ENCODE results near the gene STX8. TPM values are rescaled to one million over a fixed set of nuclear protein-coding genes. Genes with fewer than 3 reads are reported as not detected.

Gene STX8
- total and polyA plus RNA-seq, 8 donors: 51.9 to 63.4 (median 56.5) TPM

GRCh38 chr17:9212376-9213302, 363.0 kb downstream of the STX8 start:
- H3K4me1 ChIP-seq: no peaks in the 10 kb centered on the region
- intact Hi-C loops (cut with DNase I): no loop called here
- no peaks in the 10 kb centered on the region for H3K36me3 ChIP-seq
- DNase-seq (peak in 1 of 4 donors; percentile 67), ATAC-seq (no peak)
- H3K27ac ChIP-seq: no peak overlapping the region
- peaks cover 0 to 18% of the 10 kb centered on the region in 2 donors for H3K9me3 ChIP-seq
- H3K4me3 ChIP-seq: no peak overlapping the region
- no peaks in the 10 kb centered on the region for H3K27me3 ChIP-seq
- no peak for TF ChIP-seq CTCF (IDR thresholded peaks at IDR 0.05)

- peaks cover 0 to 8% of the 10 kb centered on the region in 2 donors for H3K4me1 ChIP-seq
- TF ChIP-seq CTCF (IDR thresholded peaks at IDR 0.05): no peak
- no peak overlapping the region for H3K4me3 ChIP-seq
- DNase-seq: peak in 1 of 4 donors; percentile 38
- intact Hi-C loops (cut with DNase I): no loop called here
- peaks cover 0 to 13% of the 10 kb centered on the region in 2 donors for H3K9me3 ChIP-seq
- peaks cover 0 to 4% of the 10 kb centered on the region in 2 donors for H3K27me3 ChIP-seq
- no peak overlapping the region for H3K27ac ChIP-seq
- no peak for ATAC-seq
- H3K36me3 ChIP-seq: no peaks in the 10 kb centered on the region
Observed at GRCh38 chr17:9211133-9211765, 364.4 kb downstream of the STX8 start.

- Histone ChIP-seq H3K9me3 (peaks cover 0 to 2% of the 10 kb centered on the region in 2 donors), H3K36me3 (no peaks in the 10 kb centered on the region), H3K27me3 (peaks cover 0 to 17% of the 10 kb centered on the region in 2 donors), H3K27ac (no peak overlapping the region), H3K4me1 (peaks cover 0 to 10% of the 10 kb centered on the region in 2 donors), H3K4me3 (no peak overlapping the region)
- no peak for ATAC-seq
- peak in 1 of 4 donors; percentile 47 for DNase-seq
- no peak for TF ChIP-seq CTCF (IDR thresholded peaks at IDR 0.05)
- intact Hi-C loops (cut with DNase I): no loop called here
Observed at GRCh38 chr17:9209781-9210370, 365.7 kb downstream of the STX8 start.

- H3K27me3 ChIP-seq: peaks cover 0 to 17% of the 10 kb centered on the region in 2 donors
- no peak overlapping the region for H3K4me3 ChIP-seq
- peak in 1 of 4 donors; percentile 21 for DNase-seq
- H3K4me1 ChIP-seq: peaks cover 0 to 10% of the 10 kb centered on the region in 2 donors
- H3K27ac ChIP-seq: no peak overlapping the region
- no peaks in the 10 kb centered on the region for H3K36me3 ChIP-seq
- intact Hi-C loops (cut with DNase I): no loop called here
- TF ChIP-seq CTCF (IDR thresholded peaks at IDR 0.05): no peak
- no peak for ATAC-seq
- H3K9me3 ChIP-seq: no peaks in the 10 kb centered on the region
Observed at GRCh38 chr17:9209347-9209746, 366.3 kb downstream of the STX8 start.

All from left lung (tissue), 10 donors.